Hepatocyte (in vitro differentiated cells): ENCODE results near the gene MTIF3. TPM values are rescaled to one million over a fixed set of nuclear protein-coding genes. Genes with fewer than 3 reads are reported as not detected.

ENCODE experiments used
- DNase-seq: peaks from one replicate; pipeline ENCODE4 v3.0.0-alpha.2; 2016; ENCODE audit warnings: low spot score
- H2AFZ ChIP-seq: fragments of 200-600 bp; sonication (generic); 2 replicates; pipeline ENCODE4 v1.6.0; 2016; ENCODE audit warnings: antibody characterized with exemption, mild to moderate bottlenecking
- H3K27ac ChIP-seq: fragments of 200-600 bp; sonication (generic); 2 replicates; pipeline ENCODE4 v1.5.1; 2016; ENCODE audit warnings: mild to moderate bottlenecking
- H3K27me3 ChIP-seq: fragments of 200-600 bp; sonication (generic); 2 replicates; pipeline ENCODE4 v1.6.1; 2016
- H3K36me3 ChIP-seq: fragments of 200-600 bp; sonication (generic); replicated peaks from 2 replicates; pipeline ENCODE4 v1.5.1; 2016; ENCODE audit warnings: low read depth; ENCODE audit not compliant: insufficient read depth
- H3K4me1 ChIP-seq: fragments of 200-600 bp; sonication (generic); 2 replicates; pipeline ENCODE4 v1.5.1; 2016; ENCODE audit warnings: mild to moderate bottlenecking, moderate library complexity; ENCODE audit not compliant: insufficient read depth
- H3K4me2 ChIP-seq: fragments of 200-600 bp; sonication (generic); 2 replicates; pipeline ENCODE4 v1.6.0; 2016
- H3K4me3 ChIP-seq: fragments of 200-600 bp; sonication (generic); 2 replicates; pipeline ENCODE4 v1.5.1; 2016; ENCODE audit warnings: mild to moderate bottlenecking
- H3K79me2 ChIP-seq: fragments of 200-600 bp; sonication (generic); 2 replicates; pipeline ENCODE4 v1.6.0; 2017; ENCODE audit warnings: mild to moderate bottlenecking
- H3K9me2 ChIP-seq: fragments of 200-600 bp; sonication (generic); replicated peaks from 2 replicates; pipeline ENCODE4 v1.6.0; 2017; ENCODE audit warnings: mild to moderate bottlenecking; ENCODE audit not compliant: insufficient read depth
- H3K9me3 ChIP-seq: fragments of 200-600 bp; sonication (generic); 2 replicates; pipeline ENCODE4 v1.5.1; 2016; ENCODE audit warnings: low read depth, mild to moderate bottlenecking
- H4K20me1 ChIP-seq: fragments of 200-600 bp; sonication (generic); 2 replicates; pipeline ENCODE4 v1.6.0; 2016; ENCODE audit warnings: mild to moderate bottlenecking; ENCODE audit not compliant: insufficient read depth, poor library complexity, severe bottlenecking
- CTCF ChIP-seq: fragments of 200-600 bp; sonication (generic); IDR thresholded peaks from 2 replicates; pipeline ENCODE4 v1.5.1; 2016; ENCODE audit warnings: antibody characterized with exemption, mild to moderate bottlenecking; ENCODE audit not compliant: poor library complexity
- EZH2 ChIP-seq: fragments of 200-600 bp; sonication (generic); IDR thresholded peaks from 2 replicates; pipeline ENCODE4 v1.6.1; 2016; ENCODE audit warnings: antibody characterized with exemption, mild to moderate bottlenecking, borderline replicate concordance
- EZH2phosphoT487 ChIP-seq: fragments of 200-600 bp; sonication (generic); IDR thresholded peaks from one replicate; pipeline ENCODE4 v1.6.1; 2018; ENCODE audit warnings: antibody characterized with exemption, mild to moderate bottlenecking, low read depth, moderate library complexity; ENCODE audit not compliant: unreplicated experiment, severe bottlenecking
- WGBS: methylation state at CpG from one replicate; pipeline ENCODE4 v1.1.6; 2016; ENCODE audit warnings: low lambda C conversion rate; ENCODE audit errors: missing lambda C conversion rate; 5-methylcytosine and 5-hydroxymethylcytosine counted together
- polyA plus RNA-seq: library from polyadenylated mRNA; unstranded; fragments of >200 nt; fragmentation: Nextera tagmentation; extraction: Ambion mirVana; gene quantifications from 2 replicates; pipeline ENCODE4 v1.2.1, GENCODE V29; 2016
- total RNA-seq: library from RNA; depleted of rRNA; stranded (reverse); fragments of >200 nt; gene quantifications from 2 replicates; pipeline ENCODE4 v1.2.3, GENCODE V29; 2014

The MTIF3 gene
- total and polyA plus RNA-seq, 2 experiments from 2014 or later = 58.0 to 66.7 TPM

GRCh38 chr13:27450921-27451471 lies 632 bp upstream of the MTIF3 start:
- Histone ChIP-seq H3K4me1 (peaks cover 12% of the 10 kb centered on the region), H3K79me2 (peaks cover 34% of the 10 kb centered on the region), H3K9me2 (no peaks in the 10 kb centered on the region), H3K36me3 (no peaks in the 10 kb centered on the region), H3K27me3 (no peaks in the 10 kb centered on the region), H3K4me2 (peak overlapping the region; percentile 86), H3K4me3 (peak overlapping the region; percentile 74), H3K9me3 (no peaks in the 10 kb centered on the region), H4K20me1 (no peaks in the 10 kb centered on the region), H2AFZ (peak overlapping the region; percentile 62), H3K27ac (peak overlapping the region; percentile 98)
- TF ChIP-seq EZH2phosphoT487 = no peak
- no peak for TF ChIP-seq EZH2
- no peak for TF ChIP-seq CTCF
- peak; percentile 71 for DNase-seq
- WGBS = 1% methylated on average over 34 of the region's 34 CpGs

- Histone ChIP-seq H3K4me1 (peaks cover 12% of the 10 kb centered on the region), H3K27me3 (no peaks in the 10 kb centered on the region), H3K27ac (peak overlapping the region; percentile 98), H3K79me2 (peaks cover 53% of the 10 kb centered on the region), H4K20me1 (no peaks in the 10 kb centered on the region), H3K36me3 (no peaks in the 10 kb centered on the region), H3K4me3 (peak overlapping the region; percentile 74), H2AFZ (peak overlapping the region; percentile 70), H3K9me3 (no peaks in the 10 kb centered on the region), H3K4me2 (peak overlapping the region; percentile 86), H3K9me2 (no peaks in the 10 kb centered on the region)
- no peak for TF ChIP-seq CTCF
- TF ChIP-seq EZH2 = no peak
- no peak for TF ChIP-seq EZH2phosphoT487
- WGBS = 65% methylated on average over 15 of the region's 15 CpGs
- DNase-seq = no peak
Observed at GRCh38 chr13:27449081-27449603, 1.2 kb downstream of the MTIF3 start.

- no peaks in the 10 kb centered on the region for H4K20me1 ChIP-seq
- TF ChIP-seq EZH2 (no peak), EZH2phosphoT487 (no peak), CTCF (no peak)
- H3K79me2 ChIP-seq = peaks cover 58% of the 10 kb centered on the region
- no peak overlapping the region for H3K4me3 ChIP-seq
- no peak for DNase-seq
- peak overlapping the region; percentile 86 for H3K4me2 ChIP-seq
- no peaks in the 10 kb centered on the region for H3K9me3 ChIP-seq
- peak overlapping the region; percentile 98 for H3K27ac ChIP-seq
- no peaks in the 10 kb centered on the region for H3K36me3 ChIP-seq
- H2AFZ ChIP-seq = no peak overlapping the region
- H3K9me2 ChIP-seq = no peaks in the 10 kb centered on the region
- H3K27me3 ChIP-seq = no peaks in the 10 kb centered on the region
- H3K4me1 ChIP-seq = peaks cover 12% of the 10 kb centered on the region
- 92% methylated on average over 4 of the region's 4 CpGs for WGBS
Observed at GRCh38 chr13:27448308-27448707, 2.1 kb downstream of the MTIF3 start.
